Type B pancreatic cell (in vitro differentiated cells): ENCODE results near the gene ALKBH3. TPM values are rescaled to one million over a fixed set of nuclear protein-coding genes. Genes with fewer than 3 reads are reported as not detected.
A peak's percentile ranks its signal among the peaks of the same experiment; 100 is the strongest.

Experiments used
- DNase-seq: peaks from one replicate; pipeline ENCODE4 v3.0.0; 2021; ENCODE audit warnings: mixed read lengths; ENCODE audit not compliant: unreplicated experiment; ENCODE audit errors: extremely low spot score
- H3K27ac Mint-ChIP-seq: 2 replicates; pipeline ENCODE4 v1.8.0; 2021; ENCODE audit warnings: mild to moderate bottlenecking, mixed read lengths
- H3K27me3 Mint-ChIP-seq: 2 replicates; pipeline ENCODE4 v1.8.0; 2021; ENCODE audit warnings: mixed read lengths
- H3K36me3 Mint-ChIP-seq: 2 replicates; pipeline ENCODE4 v1.8.0; 2021; ENCODE audit warnings: mixed read lengths
- H3K4me1 Mint-ChIP-seq: one replicate; pipeline ENCODE4 v1.8.0; 2021; ENCODE audit warnings: mixed read lengths; ENCODE audit not compliant: unreplicated experiment
- H3K4me3 Mint-ChIP-seq: 2 replicates; pipeline ENCODE4 v1.8.0; 2021; ENCODE audit warnings: mild to moderate bottlenecking, mixed read lengths
- H3K9me3 Mint-ChIP-seq: 2 replicates; pipeline ENCODE4 v1.8.0; 2021; ENCODE audit warnings: mixed read lengths
- total RNA-seq: library from RNA; stranded (reverse); gene quantifications from 2 replicates; pipeline ENCODE4 v1.2.1, GENCODE V29; 2021; ENCODE audit warnings: low replicate concordance
- TF ChIP-seq, protein P1 (sequence below): fragments of 200-600 bp; sonication (generic); conservative IDR thresholded peaks from 2 replicates; pipeline ENCODE4 v1.5.0; 2021; ENCODE audit warnings: antibody characterized with exemption, mild to moderate bottlenecking

ALKBH3 gene
- total RNA-seq, 1 donor from 2014 or later = 27.3 TPM

DNA sequence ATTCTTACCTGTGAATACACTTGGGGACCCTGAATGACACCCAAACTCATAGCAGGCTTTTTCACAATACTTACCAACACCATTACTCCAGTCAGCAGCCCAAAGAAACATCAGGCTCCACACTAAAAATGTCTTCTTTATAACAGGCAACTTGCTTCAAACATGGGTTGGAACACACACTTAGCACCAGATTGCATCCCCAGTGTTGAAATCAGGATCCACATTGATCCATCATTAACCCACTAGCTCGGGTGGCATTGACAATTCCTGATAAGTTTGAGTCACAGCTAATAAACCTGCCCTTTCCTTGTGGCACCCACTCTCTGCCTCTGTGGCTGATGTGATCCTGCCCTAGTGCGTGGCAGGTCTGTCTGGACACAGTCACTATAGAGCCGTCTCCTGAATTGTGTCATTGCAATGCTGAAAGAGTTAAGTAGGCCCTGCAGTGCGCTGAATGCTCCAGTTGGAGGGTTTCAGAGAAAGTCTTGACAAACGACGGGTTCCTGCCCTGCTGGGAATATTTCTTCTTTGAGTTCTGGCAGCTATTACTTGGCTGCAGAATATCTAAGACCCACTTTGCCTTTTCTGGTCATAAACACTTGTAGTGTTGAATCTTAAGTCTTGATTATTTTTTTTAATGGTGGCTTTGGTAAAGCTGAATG is 42.2 kb downstream of the ALKBH3 start:
- Mint-ChIP-seq H3K27me3 (no peaks in the 10 kb centered on the region), H3K27ac (peak overlapping the region; percentile 87), H3K9me3 (no peaks in the 10 kb centered on the region), H3K4me1 (peaks cover 46% of the 10 kb centered on the region), H3K36me3 (peaks cover 27% of the 10 kb centered on the region), H3K4me3 (no peak overlapping the region)
- no peak for DNase-seq
- TF ChIP-seq, protein P1, sequence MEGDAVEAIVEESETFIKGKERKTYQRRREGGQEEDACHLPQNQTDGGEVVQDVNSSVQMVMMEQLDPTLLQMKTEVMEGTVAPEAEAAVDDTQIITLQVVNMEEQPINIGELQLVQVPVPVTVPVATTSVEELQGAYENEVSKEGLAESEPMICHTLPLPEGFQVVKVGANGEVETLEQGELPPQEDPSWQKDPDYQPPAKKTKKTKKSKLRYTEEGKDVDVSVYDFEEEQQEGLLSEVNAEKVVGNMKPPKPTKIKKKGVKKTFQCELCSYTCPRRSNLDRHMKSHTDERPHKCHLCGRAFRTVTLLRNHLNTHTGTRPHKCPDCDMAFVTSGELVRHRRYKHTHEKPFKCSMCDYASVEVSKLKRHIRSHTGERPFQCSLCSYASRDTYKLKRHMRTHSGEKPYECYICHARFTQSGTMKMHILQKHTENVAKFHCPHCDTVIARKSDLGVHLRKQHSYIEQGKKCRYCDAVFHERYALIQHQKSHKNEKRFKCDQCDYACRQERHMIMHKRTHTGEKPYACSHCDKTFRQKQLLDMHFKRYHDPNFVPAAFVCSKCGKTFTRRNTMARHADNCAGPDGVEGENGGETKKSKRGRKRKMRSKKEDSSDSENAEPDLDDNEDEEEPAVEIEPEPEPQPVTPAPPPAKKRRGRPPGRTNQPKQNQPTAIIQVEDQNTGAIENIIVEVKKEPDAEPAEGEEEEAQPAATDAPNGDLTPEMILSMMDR = no peak

DNA sequence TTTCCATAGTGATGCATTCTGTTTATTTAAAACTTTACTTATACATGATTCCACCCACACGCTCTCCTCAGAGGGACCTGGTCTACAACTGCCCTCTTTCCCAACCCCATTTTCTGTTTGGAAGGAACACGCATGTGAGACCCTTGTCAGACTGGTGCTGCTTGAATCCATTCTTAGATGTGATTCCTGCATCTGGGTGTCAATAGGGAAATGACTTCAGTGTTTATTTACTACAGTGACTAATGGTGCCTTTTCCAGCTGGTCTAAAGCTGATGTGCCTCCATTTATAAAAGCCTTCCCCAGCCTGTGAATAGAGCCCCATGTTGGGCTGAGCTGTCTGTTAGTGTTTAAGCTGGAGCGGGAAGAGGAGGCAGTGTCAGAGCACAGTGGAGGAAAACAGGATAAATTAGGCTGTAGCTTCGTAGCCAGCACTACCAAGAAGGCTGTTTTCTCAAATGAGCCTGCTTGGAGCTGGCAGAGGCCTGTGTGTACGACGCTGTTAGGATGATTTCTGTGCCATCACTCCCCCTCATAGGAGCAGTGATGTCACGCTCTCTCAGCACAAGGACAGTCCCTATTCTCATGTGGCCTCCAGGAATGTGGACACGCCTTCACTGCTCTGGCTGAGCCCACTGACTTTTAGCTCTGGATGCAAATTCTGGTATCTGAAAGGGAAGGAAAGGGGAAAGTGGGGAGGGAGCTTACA is 42.9 kb downstream of the ALKBH3 start:
- Mint-ChIP-seq H3K36me3 (peaks cover 22% of the 10 kb centered on the region), H3K9me3 (no peaks in the 10 kb centered on the region), H3K4me3 (peak overlapping the region; percentile 34), H3K27ac (peak overlapping the region; percentile 87), H3K27me3 (no peaks in the 10 kb centered on the region), H3K4me1 (peaks cover 46% of the 10 kb centered on the region)
- TF ChIP-seq, protein P1 = no peak
- DNase-seq = no peak

DNA sequence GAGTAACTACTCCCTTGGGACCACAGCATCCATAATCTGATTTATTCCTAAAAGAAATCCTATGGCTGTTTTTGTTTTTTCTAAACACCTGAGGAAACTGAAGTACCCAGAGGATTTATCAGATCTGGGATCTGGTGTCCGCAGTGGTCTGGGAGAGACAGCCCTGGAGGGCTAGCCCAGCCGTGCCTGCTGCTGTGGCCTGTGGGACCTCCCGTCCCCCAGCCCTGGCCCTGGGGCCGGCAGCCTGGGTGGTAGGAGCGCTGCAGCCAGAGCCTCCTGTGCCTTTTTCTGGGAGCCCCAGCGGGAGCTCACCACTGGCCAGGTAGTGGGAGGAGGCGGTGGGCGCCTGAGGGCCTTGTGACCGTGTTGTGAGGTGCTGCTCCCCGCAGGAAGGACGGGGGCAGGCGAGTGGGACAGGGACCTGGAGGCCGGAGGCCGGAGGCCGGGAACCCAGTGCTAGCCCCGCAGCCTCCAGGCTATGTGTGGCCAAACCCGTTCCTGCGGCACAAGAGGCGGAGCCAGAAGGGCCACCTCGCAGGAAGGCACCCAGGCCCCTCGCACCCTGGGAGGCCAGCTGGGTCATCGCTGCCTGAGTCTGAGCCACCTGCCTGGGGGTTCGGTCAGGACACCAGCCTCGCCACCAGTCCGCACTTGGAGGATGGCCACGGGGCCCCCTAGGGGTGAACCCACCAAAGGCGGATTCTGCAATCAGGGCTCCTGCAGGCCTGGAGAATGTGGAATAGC is 43.7 kb downstream of the ALKBH3 start:
- H3K27ac Mint-ChIP-seq = peak overlapping the region; percentile 87
- H3K9me3 Mint-ChIP-seq = no peaks in the 10 kb centered on the region
- no peak overlapping the region for H3K4me3 Mint-ChIP-seq
- H3K36me3 Mint-ChIP-seq = peaks cover 16% of the 10 kb centered on the region
- peaks cover 46% of the 10 kb centered on the region for H3K4me1 Mint-ChIP-seq
- no peaks in the 10 kb centered on the region for H3K27me3 Mint-ChIP-seq
- DNase-seq = no peak
- TF ChIP-seq, protein P1 = peak; percentile 42

DNA sequence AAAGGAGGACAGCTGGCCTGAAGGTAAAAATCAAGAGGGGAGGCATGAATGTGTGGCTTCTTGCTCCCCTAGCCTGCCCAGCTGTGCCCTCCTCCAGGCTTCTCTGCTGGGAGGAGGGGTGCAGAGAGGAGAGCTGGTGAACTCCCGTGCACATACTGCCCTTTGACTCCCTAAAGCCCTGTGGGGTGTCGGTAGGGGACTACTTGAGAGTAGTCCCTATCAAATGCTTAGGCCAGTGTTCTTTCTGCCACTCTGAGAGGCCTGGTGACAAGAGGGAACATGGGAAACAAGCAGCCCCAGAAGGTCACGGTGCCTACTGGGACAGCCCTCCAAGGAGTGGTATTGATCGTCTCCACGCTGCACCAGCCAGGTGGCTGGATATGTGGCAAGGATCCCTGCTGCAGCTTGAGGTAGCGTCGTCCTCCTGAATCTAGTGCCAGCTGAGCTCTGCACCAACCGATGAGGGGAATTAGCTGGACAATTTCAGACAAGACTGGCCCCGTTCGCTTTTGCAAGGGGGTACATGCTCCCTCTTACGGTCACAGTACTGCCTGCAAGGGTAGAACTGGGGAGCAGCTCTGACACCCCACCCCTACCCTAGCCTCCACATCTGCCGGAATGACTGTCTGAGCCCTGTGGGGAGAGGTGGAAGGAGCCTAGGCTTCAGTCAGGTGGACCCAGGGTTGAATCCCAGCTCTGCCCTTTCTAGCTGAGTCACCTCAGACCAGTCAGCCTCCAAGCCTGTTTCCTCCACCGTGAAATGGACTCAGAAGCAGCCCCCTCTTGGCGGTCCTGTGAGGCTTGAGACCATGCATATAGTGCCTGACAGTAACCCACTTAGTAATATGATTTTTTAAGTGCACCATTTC is 44.7 kb downstream of the ALKBH3 start:
- Mint-ChIP-seq H3K9me3 (no peaks in the 10 kb centered on the region), H3K27ac (no peak overlapping the region), H3K4me3 (no peak overlapping the region), H3K4me1 (peaks cover 46% of the 10 kb centered on the region), H3K27me3 (no peaks in the 10 kb centered on the region), H3K36me3 (peaks cover 9% of the 10 kb centered on the region)
- DNase-seq = no peak
- TF ChIP-seq, protein P1 = no peak

DNA sequence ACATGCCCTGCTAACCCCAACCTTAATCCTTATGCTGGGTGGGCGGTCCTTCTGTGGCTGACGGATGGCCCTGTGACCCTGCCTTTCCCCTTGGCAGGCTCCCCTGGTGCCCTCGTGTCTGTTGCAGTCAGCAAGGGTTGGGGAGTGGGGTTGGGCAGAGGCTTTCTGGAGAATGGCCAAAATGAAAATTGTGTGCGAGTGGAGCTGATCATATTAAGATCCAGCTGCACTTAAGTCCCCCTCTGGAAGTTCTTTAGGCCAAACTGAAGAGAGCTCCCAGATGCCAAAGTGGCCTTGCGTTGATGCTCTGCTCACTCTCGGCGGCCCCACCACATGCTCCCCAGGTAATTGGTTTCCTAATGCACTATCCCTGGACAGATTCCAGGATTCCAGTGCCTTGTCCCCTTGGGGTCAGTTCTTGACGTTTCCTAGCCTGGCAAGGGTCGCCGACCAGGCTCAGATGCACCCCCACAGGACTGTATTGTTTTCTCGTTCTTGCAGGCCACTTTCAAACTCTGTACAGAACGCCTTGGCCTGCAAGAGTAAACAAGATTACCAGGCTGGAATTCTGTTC is 45.4 kb downstream of the ALKBH3 start:
- Mint-ChIP-seq H3K9me3 (no peaks in the 10 kb centered on the region), H3K4me3 (no peak overlapping the region), H3K27me3 (no peaks in the 10 kb centered on the region), H3K27ac (peak overlapping the region; percentile 59), H3K4me1 (peaks cover 42% of the 10 kb centered on the region), H3K36me3 (peaks cover 4% of the 10 kb centered on the region)
- no peak for DNase-seq
- TF ChIP-seq, protein P1 = no peak
